Ascending aorta (tissue), 2 donors: ENCODE measurements around the gene ABTB2. TPM values are rescaled to one million over a fixed set of nuclear protein-coding genes. Genes with fewer than 3 reads are reported as not detected.

Experiments
- DNase-seq, 2 donors: peaks; one replicate each; pipeline ENCODE4 v3.0.0-alpha.2; 2019; ENCODE audit warnings: low spot score in 2 of 2
- H3K27ac ChIP-seq, 2 donors: fragments of 200-600 bp; sonication (generic); one replicate each; pipeline ENCODE4 v1.5.1; 2016 to 2017; ENCODE audit warnings: mild to moderate bottlenecking in 1 of 2
- H3K27me3 ChIP-seq: fragments of 200-600 bp; sonication (generic); one replicate; pipeline ENCODE4 v1.5.1; 2017
- H3K36me3 ChIP-seq, 2 donors: fragments of 200-600 bp; sonication (generic); one replicate each; pipeline ENCODE4 v1.5.1; 2016
- H3K4me1 ChIP-seq, 2 donors: fragments of 200-600 bp; sonication (generic); one replicate each; pipeline ENCODE4 v1.5.1; 2016 to 2017; ENCODE audit warnings: mild to moderate bottlenecking in 1 of 2
- H3K4me3 ChIP-seq, 2 donors: fragments of 200-600 bp; sonication (generic); one replicate each; pipeline ENCODE4 v1.5.1; 2016 to 2017; ENCODE audit warnings: mild to moderate bottlenecking in 1 of 2
- H3K9me3 ChIP-seq, 2 donors: fragments of 200-600 bp; sonication (generic); one replicate each; pipeline ENCODE4 v1.5.1; 2016
- intact Hi-C: fragments of 100-400 bp; cut with DNase I; formaldehyde crosslinking; loops from one replicate; pipeline ENCODE4 v1.15.1; 2023
- total RNA-seq: library from RNA; depleted of rRNA; stranded (reverse); fragments of >200 nt; gene quantifications from one replicate; pipeline ENCODE4 v1.1.0, GENCODE V29; 2016
- TF ChIP-seq, protein P1 (sequence below), 3 experiments: fragments of 200-600 bp in 2 of 3; fragments of 450-650 bp in 1 of 3; sonication (generic) in 2 of 3; IDR thresholded peaks; one replicate each; pipeline ENCODE4 v1.5.1; 2016 to 2019; ENCODE audit warnings: antibody characterized with exemption in 3 of 3, mild to moderate bottlenecking in 1 of 3, moderate library complexity in 1 of 3

The ABTB2 gene
- total RNA-seq, 1 donor from 2014 or later = 7.9 TPM

DNA sequence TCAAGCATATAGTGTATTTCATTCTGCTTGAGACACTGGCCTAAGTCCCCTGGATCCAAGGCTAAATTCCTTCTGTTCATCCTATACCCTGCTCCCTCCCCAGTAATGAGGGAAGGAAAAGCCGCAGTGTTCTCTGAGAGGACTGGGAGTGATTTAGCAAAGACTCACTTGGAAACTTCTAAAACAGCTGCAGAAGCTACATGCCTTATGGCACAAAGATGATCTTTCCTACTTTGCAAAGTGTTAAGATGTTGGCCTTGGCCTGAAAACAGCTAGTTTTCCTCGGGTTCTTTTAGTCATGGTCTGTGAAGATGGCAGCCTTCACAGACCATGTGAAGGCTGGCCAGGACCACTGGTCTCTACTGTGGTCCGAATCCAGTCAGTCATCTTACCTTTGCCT, 65.7 kb downstream of the ABTB2 start:
- Histone ChIP-seq H3K27ac (no peak overlapping the region), H3K27me3 (no peaks in the 10 kb centered on the region), H3K4me3 (no peak overlapping the region), H3K36me3 (no peaks in the 10 kb centered on the region), H3K9me3 (no peaks in the 10 kb centered on the region), H3K4me1 (no peaks in the 10 kb centered on the region)
- DNase-seq = no peak
- TF ChIP-seq, protein P1, sequence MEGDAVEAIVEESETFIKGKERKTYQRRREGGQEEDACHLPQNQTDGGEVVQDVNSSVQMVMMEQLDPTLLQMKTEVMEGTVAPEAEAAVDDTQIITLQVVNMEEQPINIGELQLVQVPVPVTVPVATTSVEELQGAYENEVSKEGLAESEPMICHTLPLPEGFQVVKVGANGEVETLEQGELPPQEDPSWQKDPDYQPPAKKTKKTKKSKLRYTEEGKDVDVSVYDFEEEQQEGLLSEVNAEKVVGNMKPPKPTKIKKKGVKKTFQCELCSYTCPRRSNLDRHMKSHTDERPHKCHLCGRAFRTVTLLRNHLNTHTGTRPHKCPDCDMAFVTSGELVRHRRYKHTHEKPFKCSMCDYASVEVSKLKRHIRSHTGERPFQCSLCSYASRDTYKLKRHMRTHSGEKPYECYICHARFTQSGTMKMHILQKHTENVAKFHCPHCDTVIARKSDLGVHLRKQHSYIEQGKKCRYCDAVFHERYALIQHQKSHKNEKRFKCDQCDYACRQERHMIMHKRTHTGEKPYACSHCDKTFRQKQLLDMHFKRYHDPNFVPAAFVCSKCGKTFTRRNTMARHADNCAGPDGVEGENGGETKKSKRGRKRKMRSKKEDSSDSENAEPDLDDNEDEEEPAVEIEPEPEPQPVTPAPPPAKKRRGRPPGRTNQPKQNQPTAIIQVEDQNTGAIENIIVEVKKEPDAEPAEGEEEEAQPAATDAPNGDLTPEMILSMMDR (IDR thresholded peaks at IDR 0.05) = no peak
- intact Hi-C loops = no loop called here

DNA sequence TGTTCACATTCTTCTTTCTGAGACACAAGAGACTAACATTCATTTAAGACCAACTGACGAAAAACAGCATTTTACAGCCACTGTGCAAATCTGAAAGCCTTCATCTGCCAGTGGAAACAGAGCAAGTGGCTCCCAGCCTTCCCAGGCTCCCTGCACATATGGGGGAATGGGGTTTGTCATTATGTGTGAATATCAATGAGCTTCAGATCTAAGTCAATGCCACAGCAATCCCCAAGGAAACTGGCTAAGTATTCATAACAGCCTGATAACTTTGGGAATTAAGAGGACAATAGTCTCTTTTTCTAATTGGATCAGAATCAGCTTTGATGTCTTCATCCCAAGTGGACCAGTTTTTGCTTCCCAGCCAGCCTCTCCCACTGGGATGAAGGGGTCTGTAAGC, 66.9 kb downstream of the ABTB2 start:
- TF ChIP-seq, protein P1 (IDR thresholded peaks at IDR 0.05) = no peak
- intact Hi-C loops = no loop called here
- Histone ChIP-seq H3K36me3 (no peaks in the 10 kb centered on the region), H3K27me3 (no peaks in the 10 kb centered on the region), H3K27ac (no peak overlapping the region), H3K4me1 (no peaks in the 10 kb centered on the region), H3K9me3 (no peaks in the 10 kb centered on the region), H3K4me3 (no peak overlapping the region)
- DNase-seq = no peak

DNA sequence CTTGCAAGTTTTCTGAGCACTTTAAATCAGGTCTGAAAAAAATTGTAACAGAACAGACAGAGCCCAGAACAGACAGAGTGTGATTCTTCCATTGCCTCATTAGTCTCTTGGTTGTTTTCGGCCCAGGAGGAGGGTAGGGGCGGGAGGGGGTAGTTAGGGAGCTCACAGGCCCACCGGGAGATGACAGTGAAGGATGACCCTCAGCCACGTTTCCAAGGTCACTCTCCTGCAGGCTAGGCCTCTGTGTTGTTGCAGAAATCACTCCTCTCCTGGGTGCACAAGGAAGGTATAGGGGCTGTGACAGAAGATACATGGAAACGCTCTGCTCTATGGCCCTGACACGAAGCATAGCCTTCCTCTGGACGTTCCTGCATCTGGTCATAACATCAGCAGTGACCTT, 69.3 kb downstream of the ABTB2 start:
- Histone ChIP-seq H3K36me3 (no peaks in the 10 kb centered on the region), H3K4me3 (no peak overlapping the region), H3K27me3 (no peaks in the 10 kb centered on the region), H3K4me1 (no peaks in the 10 kb centered on the region), H3K9me3 (no peaks in the 10 kb centered on the region), H3K27ac (no peak overlapping the region)
- DNase-seq = no peak
- TF ChIP-seq, protein P1 (IDR thresholded peaks at IDR 0.05) = no peak
- intact Hi-C loops = no loop called here

DNA sequence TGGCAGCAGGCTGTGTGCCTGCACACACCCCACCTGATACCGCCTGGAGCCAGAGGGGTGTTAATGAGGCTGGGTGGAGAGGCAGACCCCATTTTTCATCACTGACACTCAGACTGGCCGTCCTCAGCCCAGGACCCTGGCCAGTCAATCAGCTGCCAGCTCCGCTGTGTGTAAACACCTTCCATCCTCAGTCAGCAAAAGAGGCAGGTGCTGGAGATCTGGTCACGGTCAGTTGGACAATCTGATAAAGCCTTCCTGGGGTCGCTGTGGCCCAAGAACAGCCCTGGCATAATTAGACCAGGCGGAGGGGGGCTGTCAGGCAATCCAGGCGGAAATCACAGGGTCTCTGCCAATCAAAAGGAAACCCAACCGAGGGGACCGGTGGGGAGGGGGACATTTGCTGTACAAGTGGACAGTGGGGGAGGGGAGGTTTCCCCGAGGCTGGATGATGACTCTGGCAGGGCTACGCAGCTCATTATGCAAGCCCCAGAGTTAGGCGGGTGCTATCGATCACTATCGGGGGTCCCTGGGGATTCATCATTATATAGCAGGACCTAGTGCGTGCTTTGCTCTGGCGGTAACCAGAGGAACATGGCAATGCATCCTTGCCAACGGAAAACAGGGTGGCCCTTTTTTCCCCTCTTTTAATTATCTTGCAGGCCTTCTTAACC, 72.9 kb downstream of the ABTB2 start:
- Histone ChIP-seq H3K27me3 (no peaks in the 10 kb centered on the region), H3K4me1 (peaks cover 0 to 2% of the 10 kb centered on the region in 2 donors), H3K36me3 (no peaks in the 10 kb centered on the region), H3K4me3 (no peak overlapping the region), H3K9me3 (no peaks in the 10 kb centered on the region), H3K27ac (no peak overlapping the region)
- no peak for DNase-seq
- TF ChIP-seq, protein P1 (IDR thresholded peaks at IDR 0.05) = no peak
- intact Hi-C loops = no loop called here

DNA sequence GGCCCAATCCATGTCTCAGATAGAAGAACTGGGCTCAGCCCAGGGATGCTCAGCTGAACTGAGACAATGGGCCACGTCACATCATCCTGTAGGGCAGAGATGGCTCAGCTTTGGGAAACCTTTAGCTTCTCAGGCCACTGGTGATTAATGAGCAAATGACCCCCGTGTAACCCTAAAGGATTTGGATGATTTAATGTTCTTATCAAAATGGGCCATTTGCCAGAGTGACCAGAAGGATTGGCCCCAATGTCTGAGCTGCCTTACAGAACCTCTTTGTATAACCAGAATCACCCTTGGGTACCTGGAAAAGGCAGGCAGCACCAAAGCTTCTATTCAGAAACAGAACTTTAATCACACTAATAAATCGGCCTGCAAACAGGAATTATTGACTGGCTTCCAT, 73.7 kb downstream of the ABTB2 start:
- intact Hi-C loops = no loop called here
- H3K36me3 ChIP-seq = no peaks in the 10 kb centered on the region
- H3K27ac ChIP-seq = no peak overlapping the region

More for the DNA sequence above, 73.7 kb downstream of the ABTB2 start:
- no peak overlapping the region for H3K4me3 ChIP-seq
- no peaks in the 10 kb centered on the region for H3K9me3 ChIP-seq
- TF ChIP-seq, protein P1 (IDR thresholded peaks at IDR 0.05) = no peak
- H3K27me3 ChIP-seq = no peaks in the 10 kb centered on the region
- DNase-seq = no peak
- H3K4me1 ChIP-seq = peaks cover 0 to 2% of the 10 kb centered on the region in 2 donors
